Brain pericyte (primary cell): ENCODE data around the gene THSD4.

Experiments used
- DNase-seq: peaks from one replicate; pipeline ENCODE4 v3.0.0-alpha.2; 2012; ENCODE audit warnings: low read depth, low spot score

THSD4 gene

GRCh38 chr15:71575474-71576045 is 460.3 kb downstream of the THSD4 start:
- DNase-seq = no peak

GRCh38 chr15:71577071-71577470 is 461.8 kb downstream of the THSD4 start:
- DNase-seq = no peak

- no peak for DNase-seq
These were observed 466.2 kb downstream of the THSD4 start for GRCh38 chr15:71581398-71581930.

GRCh38 chr15:71585159-71585558 is 469.9 kb downstream of the THSD4 start:
- no peak for DNase-seq

- no peak for DNase-seq
These were observed 471.2 kb downstream of the THSD4 start for GRCh38 chr15:71586463-71586862.

GRCh38 chr15:71588746-71589145 is 473.5 kb downstream of the THSD4 start:
- DNase-seq = peak; percentile 30

- DNase-seq = no peak
These were observed 475.8 kb downstream of the THSD4 start for GRCh38 chr15:71591057-71591456.

GRCh38 chr15:71592203-71592602 is 476.9 kb downstream of the THSD4 start:
- DNase-seq = no peak

- no peak for DNase-seq
These were observed 480.7 kb downstream of the THSD4 start for GRCh38 chr15:71595846-71596553.

GRCh38 chr15:71596672-71597071 is 481.4 kb downstream of the THSD4 start:
- no peak for DNase-seq

- DNase-seq = no peak
These were observed 481.9 kb downstream of the THSD4 start for GRCh38 chr15:71597126-71597525.

- DNase-seq = no peak
These were observed 482.4 kb downstream of the THSD4 start for GRCh38 chr15:71597637-71598036.

GRCh38 chr15:71598741-71599140 is 483.5 kb downstream of the THSD4 start:
- DNase-seq = no peak

GRCh38 chr15:71599418-71600151 is 484.3 kb downstream of the THSD4 start:
- no peak for DNase-seq

GRCh38 chr15:71600237-71600636 is 485.0 kb downstream of the THSD4 start:
- no peak for DNase-seq

GRCh38 chr15:71601038-71601834 is 486.0 kb downstream of the THSD4 start:
- DNase-seq = no peak

- DNase-seq = no peak
These were observed 488.1 kb downstream of the THSD4 start for GRCh38 chr15:71603379-71603778.

- no peak for DNase-seq
These were observed 492.1 kb downstream of the THSD4 start for GRCh38 chr15:71607383-71607782.

GRCh38 chr15:71610728-71611552 is 495.7 kb downstream of the THSD4 start:
- no peak for DNase-seq

- no peak for DNase-seq
These were observed 496.5 kb downstream of the THSD4 start for GRCh38 chr15:71611553-71612396.
